Fibroblast of mammary gland (primary cell): ENCODE data around the gene MARK3.

Experiments used
- DNase-seq: peaks from one replicate; pipeline ENCODE4 v3.0.0-alpha.2; 2010; ENCODE audit warnings: low read depth
- H3K4me3 ChIP-seq: 2 replicates; pipeline ENCODE4 v1.5.1; 2011; ENCODE audit warnings: low read depth, mild to moderate bottlenecking, low read length, moderate library complexity; ENCODE audit not compliant: control insufficient read depth
- TF ChIP-seq, protein P1 (sequence below): conservative IDR thresholded peaks from 2 replicates; pipeline ENCODE4 v1.5.1; 2011; ENCODE audit warnings: low read depth, low read length, inconsistent platforms; ENCODE audit not compliant: control insufficient read depth, insufficient read depth

The MARK3 gene

DNA sequence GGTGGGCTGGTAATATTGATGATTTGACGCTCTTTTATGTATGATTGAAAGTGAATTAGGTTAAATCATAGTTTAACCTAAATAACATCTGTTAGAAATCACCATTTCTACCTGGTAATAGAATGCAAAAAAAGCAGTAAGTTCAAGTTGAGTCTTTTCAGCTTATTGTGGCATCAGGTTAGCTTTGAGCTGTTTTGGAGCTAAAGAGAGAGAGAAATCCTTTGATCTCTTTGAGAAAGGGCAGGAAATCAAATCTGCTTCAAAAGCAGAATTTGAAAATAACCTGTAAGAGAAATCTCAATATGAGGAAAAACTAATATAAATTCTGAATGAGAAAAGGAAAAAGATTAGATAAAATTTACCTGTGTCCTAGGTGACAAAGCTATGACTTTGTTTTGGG, 75.2 kb downstream of the MARK3 start:
- no peak overlapping the region for H3K4me3 ChIP-seq
- DNase-seq = no peak
- TF ChIP-seq, protein P1, sequence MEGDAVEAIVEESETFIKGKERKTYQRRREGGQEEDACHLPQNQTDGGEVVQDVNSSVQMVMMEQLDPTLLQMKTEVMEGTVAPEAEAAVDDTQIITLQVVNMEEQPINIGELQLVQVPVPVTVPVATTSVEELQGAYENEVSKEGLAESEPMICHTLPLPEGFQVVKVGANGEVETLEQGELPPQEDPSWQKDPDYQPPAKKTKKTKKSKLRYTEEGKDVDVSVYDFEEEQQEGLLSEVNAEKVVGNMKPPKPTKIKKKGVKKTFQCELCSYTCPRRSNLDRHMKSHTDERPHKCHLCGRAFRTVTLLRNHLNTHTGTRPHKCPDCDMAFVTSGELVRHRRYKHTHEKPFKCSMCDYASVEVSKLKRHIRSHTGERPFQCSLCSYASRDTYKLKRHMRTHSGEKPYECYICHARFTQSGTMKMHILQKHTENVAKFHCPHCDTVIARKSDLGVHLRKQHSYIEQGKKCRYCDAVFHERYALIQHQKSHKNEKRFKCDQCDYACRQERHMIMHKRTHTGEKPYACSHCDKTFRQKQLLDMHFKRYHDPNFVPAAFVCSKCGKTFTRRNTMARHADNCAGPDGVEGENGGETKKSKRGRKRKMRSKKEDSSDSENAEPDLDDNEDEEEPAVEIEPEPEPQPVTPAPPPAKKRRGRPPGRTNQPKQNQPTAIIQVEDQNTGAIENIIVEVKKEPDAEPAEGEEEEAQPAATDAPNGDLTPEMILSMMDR = no peak

DNA sequence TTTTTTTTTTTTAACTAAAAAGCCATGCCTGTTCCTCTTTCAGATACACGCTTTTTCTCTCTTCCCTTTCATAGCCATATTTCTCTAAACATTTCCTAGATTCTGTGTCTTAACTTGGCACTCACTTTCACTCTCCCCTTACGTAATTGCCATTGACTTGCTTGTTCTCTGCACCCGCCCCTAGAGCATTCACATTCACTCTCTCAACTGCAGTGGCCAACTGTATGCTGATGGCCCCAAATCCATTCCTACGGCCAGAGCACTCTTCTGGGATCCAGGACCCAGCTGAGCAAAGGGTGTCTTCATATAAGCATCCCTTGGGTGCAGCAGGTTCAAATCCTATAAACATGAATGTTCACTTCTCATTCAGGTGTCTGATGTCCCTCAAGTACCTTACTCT, 77.9 kb downstream of the MARK3 start:
- H3K4me3 ChIP-seq = no peak overlapping the region
- TF ChIP-seq, protein P1 = no peak

DNA sequence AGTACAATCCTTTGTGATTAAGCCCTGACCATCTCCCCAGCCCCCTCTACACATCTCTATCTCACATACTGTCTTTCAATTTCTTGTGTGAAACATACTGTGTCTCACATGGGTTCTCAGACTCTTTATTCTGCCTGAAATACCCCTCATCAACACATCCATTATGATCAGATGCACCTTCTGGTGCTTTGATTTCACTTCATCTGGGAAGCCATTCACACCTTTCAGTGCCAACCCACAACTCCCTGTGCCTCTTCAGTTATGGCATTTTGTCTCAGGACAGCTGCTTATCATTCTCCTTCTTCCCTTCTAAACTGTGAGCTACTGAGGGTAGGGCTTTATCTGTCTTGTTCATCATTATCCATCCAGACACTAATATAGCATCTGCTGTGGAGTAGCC, 78.6 kb downstream of the MARK3 start:
- no peak for DNase-seq
- TF ChIP-seq, protein P1 = no peak
- no peak overlapping the region for H3K4me3 ChIP-seq

More for the DNA sequence above, 77.9 kb downstream of the MARK3 start:
- DNase-seq = no peak

DNA sequence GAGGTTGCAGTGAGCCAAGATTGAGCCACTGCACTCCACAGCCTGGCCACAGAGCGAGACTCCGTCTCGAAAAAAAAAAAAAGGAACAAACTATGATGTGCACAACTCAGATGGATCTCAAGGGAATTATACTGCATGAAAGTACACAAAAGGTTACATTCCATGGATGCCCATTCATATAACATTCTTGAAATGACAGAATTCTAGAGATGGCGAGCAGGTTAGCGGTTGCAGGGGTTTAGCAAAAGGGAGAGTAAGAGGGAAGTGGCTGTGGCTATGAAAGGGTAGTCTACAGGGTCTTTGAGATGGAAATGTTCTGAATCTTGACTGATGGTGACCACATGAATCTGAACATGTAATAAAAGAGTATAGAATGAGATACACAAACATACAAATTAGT, 87.7 kb downstream of the MARK3 start:
- TF ChIP-seq, protein P1 = no peak
- H3K4me3 ChIP-seq = no peak overlapping the region
- no peak for DNase-seq

DNA sequence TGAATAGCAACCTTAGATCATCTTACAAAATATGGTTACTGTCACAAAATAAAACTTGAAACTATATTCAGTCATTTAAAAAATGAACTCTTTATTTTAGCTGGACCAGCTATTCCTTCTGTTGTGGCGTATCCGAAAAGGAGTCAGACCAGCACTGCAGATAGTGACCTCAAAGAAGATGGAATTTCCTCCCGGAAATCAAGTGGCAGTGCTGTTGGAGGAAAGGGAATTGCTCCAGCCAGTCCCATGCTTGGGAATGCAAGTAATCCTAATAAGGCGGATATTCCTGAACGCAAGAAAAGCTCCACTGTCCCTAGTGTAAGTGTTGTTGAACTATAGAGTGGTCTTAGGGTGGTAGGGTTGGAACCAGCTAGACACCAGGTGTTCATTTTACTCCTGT, 89.7 kb downstream of the MARK3 start:
- no peak overlapping the region for H3K4me3 ChIP-seq
- no peak for DNase-seq
- TF ChIP-seq, protein P1 = no peak

DNA sequence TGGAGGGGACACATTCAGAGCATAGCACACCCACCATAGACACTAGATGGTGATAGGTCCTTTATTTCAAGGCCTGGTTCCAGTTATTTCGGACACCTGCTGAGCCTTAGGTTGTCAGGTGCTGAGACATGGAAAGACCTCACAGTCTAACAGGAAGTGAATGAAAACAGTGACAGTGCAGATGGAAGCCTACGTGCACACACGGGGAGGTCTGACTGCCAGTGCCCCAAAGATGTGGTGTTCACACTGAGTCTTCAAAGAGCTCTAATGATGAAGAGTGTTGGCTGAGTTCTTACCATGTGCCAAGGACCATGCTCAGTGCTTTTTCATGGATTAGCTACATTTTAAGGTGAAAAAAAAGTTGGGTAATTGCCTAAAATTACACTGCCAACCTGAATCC, 90.8 kb downstream of the MARK3 start:
- no peak overlapping the region for H3K4me3 ChIP-seq
- TF ChIP-seq, protein P1 = no peak
- no peak for DNase-seq

DNA sequence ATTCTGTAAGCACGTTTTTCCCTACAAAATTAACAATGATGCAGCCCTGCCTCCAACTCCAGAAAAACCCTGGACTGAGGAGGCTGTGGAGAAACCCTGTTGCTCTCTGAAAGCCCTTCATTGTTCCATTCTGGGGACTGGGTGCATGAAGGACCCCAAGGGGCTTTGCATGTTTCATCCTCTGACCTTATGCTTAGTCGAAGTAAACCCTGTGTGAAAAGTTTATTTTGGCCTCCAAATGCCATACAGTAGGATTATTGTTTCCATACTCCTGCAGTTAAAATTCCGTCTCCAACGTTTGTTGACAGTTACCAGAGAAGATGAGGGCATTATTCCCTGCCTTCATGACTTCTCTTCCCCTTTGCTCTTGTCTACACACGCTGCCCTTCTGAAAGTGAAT, 91.4 kb downstream of the MARK3 start:
- no peak overlapping the region for H3K4me3 ChIP-seq
- TF ChIP-seq, protein P1 = no peak
- no peak for DNase-seq
